ENCODE results near the gene TNF. TPM values are rescaled to one million over a fixed set of nuclear protein-coding genes. Genes with fewer than 3 reads are reported as not detected.

TNF gene
- total RNA-seq, 1 experiment from 2014 or later, result not detected

GRCh38 chr6:31546958-31547726 is 28.2 kb upstream of the TNF start, which contains the start of gene NFKBIL1:
Gene NFKBIL1 (plus strand): TSS chr6:31547608. CDS start chr6:31547695, 87 bp downstream.
- Histone ChIP-seq H3T11ph (ENCODE audit: low read length) (no peak within 1 kb of the TSS), H4K8ac (replicated peaks; ENCODE audit: insufficient read length, low read depth, low read length) (no peak within 1 kb of the TSS), H3K23me2 (ENCODE audit: insufficient read length, low read depth, low read length, poor library complexity, severe bottlenecking) (no peaks in the 10 kb centered on the region), H3K9ac (ENCODE audit: extremely low read depth, insufficient read length, low read length) (peak within 1 kb of the TSS; percentile 18), H2BK15ac (ENCODE audit: low read depth, low read length) (no peak within 1 kb of the TSS), H2BK20ac (ENCODE audit: low read depth, low read length, poor library complexity, severe bottlenecking) (no peak within 1 kb of the TSS), H3K79me1 (ENCODE audit: insufficient read depth, low read depth, low read length, poor library complexity, severe bottlenecking) (peaks cover 3% of the 10 kb centered on the region), H3K56ac (ENCODE audit: insufficient read length, low read depth, low read length) (no peak within 1 kb of the TSS), H4K91ac (ENCODE audit: insufficient read length, low read depth, low read length) (no peak within 1 kb of the TSS), H4K20me1 (ENCODE audit: control insufficient read depth, insufficient read depth, insufficient read length) (no peaks in the 10 kb centered on the region), H3K18ac (ENCODE audit: insufficient read length, low read depth, low read length) (no peak within 1 kb of the TSS), H2BK12ac (ENCODE audit: insufficient read length, low read depth, low read length) (no peak within 1 kb of the TSS), H2AFZ (ENCODE audit: low read length) (no peak within 1 kb of the TSS), H3K4ac (ENCODE audit: low read depth, low read length) (0 out of 2 replicates have a peak within 1 kb of the TSS, but pooled peaks have one; percentile 88), H3K27me3 (ENCODE audit: insufficient read depth, low read length) (no peaks in the 10 kb centered on the region), H3K79me2 (ENCODE audit: insufficient read depth, low read length) (no peaks in the 10 kb centered on the region; the same call in 1 of the 2 replicates), H2BK120ac (ENCODE audit: low read depth, low read length, poor library complexity, severe bottlenecking) (no peak within 1 kb of the TSS), H3K27ac (ENCODE audit: insufficient read length, low read depth, low read length) (no peak within 1 kb of the TSS), H2AK5ac (ENCODE audit: insufficient read length, low read length) (no peak within 1 kb of the TSS), H3K23ac (ENCODE audit: insufficient read length, low read depth, low read length) (no peak within 1 kb of the TSS), H2BK5ac (ENCODE audit: insufficient read length, low read length) (no peak within 1 kb of the TSS), H3K9me3 (ENCODE audit: control insufficient read depth, low read depth, low read length) (no peaks in the 10 kb centered on the region), H3K4me2 (ENCODE audit: insufficient read depth, insufficient read length, low read length) (peak within 1 kb of the TSS; percentile 56), H4K5ac (ENCODE audit: insufficient read length, low read depth, low read length) (no peak within 1 kb of the TSS), H3K14ac (ENCODE audit: insufficient read depth, low read length) (no peak within 1 kb of the TSS; the same call in 1 of the 2 replicates), H3K4me1 (ENCODE audit: insufficient read depth, low read length) (no peaks in the 10 kb centered on the region; the same call in 1 of the 2 replicates)
- WGBS (ENCODE audit: extremely low coverage, insufficient read length, low lambda C conversion rate), result no CpG with 5 or more reads among the region's 25 CpGs
- Mint-ChIP-seq H3K36me3 (ENCODE audit: insufficient read depth in 1 of 3, low read depth in 3 of 3) (peaks cover 6 to 29% (median 19%) of the 10 kb centered on the region in 3 experiments; a peak in 6 of 7 replicates), H3K27ac (peak within 1 kb of the TSS; percentile 89 to 97 (median 94)), H3K4me3 (peak within 1 kb of the TSS; percentile 70 to 84), H3K27me3 (ENCODE audit: low read depth) (no peaks in the 10 kb centered on the region), H3K9me3 (no peaks in the 10 kb centered on the region), H3K4me1 (peaks cover 20 to 30% of the 10 kb centered on the region in 2 experiments)
- DNase-seq, result peak; percentile 97
- no peak for TF ChIP-seq CTCF (conservative IDR thresholded peaks at IDR 0.05)
